HG02885 (cell line): Measurements from ENCODE around the gene DPH6.
"Not testable (repeated sequence)": the region's sequence is repeated elsewhere in the genome, so short reads cannot be mapped to it uniquely, and the experiment has no call there.

ENCODE experiments used
- ATAC-seq: cut with Tn5 transposase; IDR thresholded peaks from one replicate; pipeline ENCODE4 v1.9.1; 2021; ENCODE audit warnings: mild to moderate bottlenecking; ENCODE audit not compliant: unreplicated experiment, poor library complexity

The DPH6 gene

GRCh38 chr15:35442742-35443141 lies 103.2 kb downstream of the DPH6 start:
- no peak for ATAC-seq

- not testable (repeated sequence) for ATAC-seq
Observed at GRCh38 chr15:35441279-35441678, 104.7 kb downstream of the DPH6 start.

GRCh38 chr15:35440265-35440664 lies 105.7 kb downstream of the DPH6 start:
- no peak for ATAC-seq

DNA sequence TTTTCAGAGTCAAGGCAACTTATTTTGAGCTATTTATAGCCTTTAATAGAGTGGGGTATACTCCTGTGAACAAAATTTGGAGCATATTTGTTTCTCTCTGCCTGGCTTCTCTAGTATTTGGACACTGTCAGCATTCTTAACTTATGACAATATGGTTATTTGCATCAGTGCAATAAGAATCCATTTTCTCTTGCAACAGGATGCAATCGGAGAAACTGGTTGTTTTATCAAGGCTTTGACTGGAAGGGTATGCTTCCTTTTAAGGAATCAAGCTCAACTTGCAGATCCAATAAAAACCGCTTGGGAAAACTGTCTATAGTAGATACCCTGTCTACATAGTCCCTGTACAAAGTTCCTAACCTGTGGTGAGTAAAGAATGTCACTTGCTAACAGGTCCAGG lies 106.7 kb downstream of the DPH6 start:
- ATAC-seq: no peak

- ATAC-seq: no peak
Observed at GRCh38 chr15:35437157-35437556, 108.8 kb downstream of the DPH6 start.

GRCh38 chr15:35436422-35436821 lies 109.5 kb downstream of the DPH6 start:
- no peak for ATAC-seq

DNA sequence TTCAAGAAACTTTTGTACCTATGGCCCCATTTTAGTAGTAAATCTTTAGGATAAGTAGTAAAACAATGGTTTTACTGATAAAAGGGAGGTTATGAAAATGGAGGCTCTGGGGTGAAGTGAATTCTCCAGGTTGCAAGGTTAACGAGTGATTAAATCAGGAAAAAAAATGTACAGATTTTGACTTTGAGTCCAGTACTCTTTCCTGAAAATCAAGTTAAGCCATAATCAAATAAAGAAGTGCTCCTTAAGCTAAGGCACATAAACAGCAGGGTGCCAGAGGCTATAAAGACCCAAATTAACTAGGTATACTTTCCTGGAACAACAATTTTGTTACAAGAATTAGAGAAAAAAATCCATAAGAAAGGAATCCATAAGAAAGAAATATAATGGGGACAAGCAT lies 114.7 kb downstream of the DPH6 start:
- ATAC-seq: no peak

- no peak for ATAC-seq
Observed at GRCh38 chr15:35430301-35430700, 115.7 kb downstream of the DPH6 start.

DNA sequence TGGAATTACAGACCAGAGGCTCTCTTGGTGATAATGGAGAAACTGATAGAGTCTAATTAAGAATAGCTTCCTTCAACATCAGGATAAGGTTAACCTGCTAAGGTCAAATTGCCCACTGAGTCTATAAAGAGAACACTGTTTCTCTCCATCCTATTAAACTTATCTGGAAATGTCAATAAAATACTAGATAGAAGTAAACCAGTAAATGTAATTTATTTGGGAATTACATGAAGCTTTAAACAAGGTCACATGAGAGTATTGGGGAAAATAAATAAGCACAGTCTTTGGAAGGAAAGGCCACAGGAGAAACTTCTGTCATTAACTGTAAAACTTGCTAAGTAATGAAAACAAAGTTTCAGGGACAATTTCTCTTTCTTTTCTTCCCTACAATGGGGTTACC lies 118.5 kb downstream of the DPH6 start:
- no peak for ATAC-seq

DNA sequence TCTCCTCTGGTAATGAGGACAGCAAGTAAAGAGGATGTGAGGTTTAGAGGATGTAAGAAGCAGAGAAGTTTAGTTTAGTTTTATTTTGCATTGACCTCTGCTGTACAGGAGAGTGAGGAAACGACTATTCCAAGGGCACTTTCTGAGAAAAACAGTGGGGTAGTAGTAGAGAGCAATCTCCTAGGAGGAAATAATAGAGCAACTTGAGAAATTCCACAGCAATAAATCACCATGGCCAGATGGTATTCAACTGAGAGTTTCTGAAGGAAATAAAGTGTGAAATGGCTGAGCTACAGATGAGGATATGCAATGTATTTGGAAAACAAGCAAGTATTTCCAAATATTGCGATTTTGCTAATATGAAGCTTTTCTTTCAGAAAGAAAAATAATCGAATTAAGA lies 118.9 kb downstream of the DPH6 start:
- no peak for ATAC-seq

DNA sequence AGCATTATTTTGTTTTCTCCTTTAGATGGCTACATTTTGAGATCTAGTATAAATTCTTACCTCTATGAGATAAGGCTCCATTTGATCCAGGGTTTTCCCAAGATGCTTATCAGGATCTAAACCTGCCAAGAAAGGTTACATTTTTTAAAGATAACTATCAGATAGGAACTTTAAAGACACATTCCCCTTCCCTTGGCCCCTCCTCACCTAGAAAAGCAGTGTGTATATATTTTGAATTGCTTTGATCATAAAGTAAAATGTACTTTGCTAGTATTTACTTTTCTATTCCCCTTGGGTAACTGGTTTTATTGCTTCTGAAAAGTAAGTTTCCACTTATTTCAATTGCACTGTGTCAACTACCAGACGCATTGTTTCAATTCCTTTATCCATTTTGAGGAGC lies 135.2 kb downstream of the DPH6 start:
- no peak for ATAC-seq

- no peak for ATAC-seq
Observed at GRCh38 chr15:35399901-35400300, 146.1 kb downstream of the DPH6 start.

DNA sequence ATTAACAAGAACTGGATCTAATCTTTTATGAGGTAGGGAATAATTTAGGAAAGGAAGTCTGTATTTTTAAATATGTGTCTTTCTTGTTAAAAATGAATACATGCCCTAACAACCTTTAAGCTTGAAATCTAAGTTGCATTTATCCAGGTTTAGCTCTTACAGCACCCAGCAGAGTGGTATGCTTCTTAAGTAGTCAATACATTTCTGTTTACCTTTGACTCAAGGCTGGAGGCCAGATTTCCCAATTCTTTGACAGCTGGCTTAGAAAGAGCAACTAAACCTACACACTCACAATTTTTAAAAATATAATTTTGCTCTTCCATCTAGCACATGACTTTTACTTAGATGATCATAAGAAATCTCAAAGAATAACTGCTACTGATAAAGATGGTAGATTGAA lies 148.9 kb downstream of the DPH6 start:
- no peak for ATAC-seq

DNA sequence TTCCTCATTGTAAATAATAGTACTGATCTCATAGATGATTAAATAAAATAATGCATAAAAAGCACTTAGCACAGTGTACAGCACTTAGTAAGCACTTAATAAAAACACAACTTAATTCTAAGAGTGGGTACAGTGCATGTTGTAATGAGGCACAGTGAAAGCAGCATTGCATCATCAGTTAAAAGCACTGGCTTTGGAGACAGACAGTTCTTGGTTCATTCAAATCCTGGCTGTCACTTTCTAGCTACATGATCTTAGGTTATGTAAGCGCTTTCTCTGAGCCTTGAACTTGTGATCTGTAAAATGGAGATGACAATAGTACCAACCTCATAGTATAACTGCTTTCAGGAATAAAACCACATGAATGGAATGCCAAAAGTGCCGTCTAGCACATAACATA lies 151.5 kb downstream of the DPH6 start:
- ATAC-seq: no peak

DNA sequence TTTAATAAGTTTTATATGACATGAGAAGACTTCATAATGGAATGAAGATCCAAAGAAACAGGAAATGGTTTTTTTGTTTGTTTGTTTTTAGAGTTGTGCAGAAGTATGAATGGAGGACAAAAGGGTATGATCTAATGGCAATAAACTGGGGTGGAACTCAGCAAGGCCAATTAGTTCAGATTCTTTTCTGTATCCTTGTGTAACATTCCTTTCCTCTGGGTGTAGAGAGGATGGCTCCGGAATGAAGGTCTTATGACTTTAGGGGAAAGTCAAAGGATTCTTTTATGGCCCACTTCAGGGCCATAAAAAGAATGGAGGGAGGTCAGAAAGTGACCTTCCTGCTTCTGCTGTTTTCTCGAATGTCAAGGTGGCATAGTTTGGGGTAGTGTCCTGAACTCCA lies 152.6 kb downstream of the DPH6 start:
- no peak for ATAC-seq

DNA sequence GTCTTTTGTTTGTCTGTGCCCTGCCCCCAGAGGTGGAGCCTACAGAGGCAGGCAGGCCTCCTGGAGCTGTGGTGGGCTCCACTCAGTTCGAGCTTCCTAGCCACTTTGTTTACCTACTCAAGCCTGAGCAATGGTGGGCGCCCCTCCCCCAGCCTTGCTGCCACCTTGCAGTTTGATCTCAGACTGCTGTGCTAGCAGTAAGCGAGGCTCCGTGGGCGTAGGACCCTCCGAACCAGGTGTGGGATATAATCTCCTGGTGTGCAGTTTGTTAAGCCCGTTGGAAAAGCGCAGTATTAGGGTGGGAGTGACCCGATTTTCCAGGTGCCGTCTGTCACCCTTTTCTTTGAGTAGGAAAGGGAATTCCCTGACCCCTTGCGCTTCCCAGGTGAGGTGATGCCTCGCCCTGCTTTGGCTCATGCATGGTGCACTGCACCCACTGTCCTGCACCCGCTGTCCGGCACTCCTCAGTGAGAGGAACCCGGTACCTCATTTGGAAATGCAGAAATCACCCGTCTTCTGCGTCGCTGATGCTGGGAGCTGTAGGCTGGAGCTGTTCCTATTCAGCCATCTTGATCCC lies 154.5 kb downstream of the DPH6 start:
- ATAC-seq: not testable (repeated sequence)

DNA sequence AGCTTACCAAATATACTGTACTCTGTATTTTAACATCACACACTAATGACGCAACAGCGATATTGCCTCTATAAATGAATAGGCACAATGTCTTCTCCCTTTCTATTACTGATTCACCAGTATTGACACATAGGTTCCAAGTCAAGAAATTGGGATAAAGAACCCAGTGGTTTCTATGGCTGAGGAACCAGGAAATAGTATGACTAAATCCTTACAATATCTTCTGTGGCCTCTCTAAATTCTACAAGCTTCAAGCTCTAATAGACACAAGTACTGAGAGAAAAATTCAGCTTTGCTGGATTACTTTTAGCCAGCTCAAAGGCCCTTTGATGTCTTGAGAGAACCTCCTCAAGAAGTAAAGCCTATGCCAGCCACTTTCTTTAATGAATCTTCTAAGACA lies 162.5 kb downstream of the DPH6 start:
- no peak for ATAC-seq

- no peak for ATAC-seq
Observed at GRCh38 chr15:35381328-35381727, 164.6 kb downstream of the DPH6 start.

DNA sequence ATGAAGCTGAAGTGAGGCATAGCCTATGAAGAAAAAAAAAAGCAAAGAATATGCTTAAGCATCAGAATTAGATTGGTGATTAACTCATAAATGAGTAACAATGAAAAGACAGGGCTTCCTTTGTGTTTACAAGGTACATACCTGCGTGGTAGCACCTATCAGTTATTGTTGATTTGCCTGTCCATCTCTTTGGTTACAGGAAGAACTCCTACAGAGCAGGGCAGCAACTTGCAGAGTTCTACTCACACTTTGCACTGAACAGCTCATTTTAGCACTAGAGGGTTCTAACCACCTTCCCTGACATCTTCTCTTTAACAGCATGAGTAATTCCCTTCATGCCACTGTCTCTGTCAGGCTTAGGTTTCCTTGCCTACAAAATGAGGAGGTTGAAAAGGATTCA lies 166.0 kb downstream of the DPH6 start:
- no peak for ATAC-seq

GRCh38 chr15:35378454-35378853 lies 167.5 kb downstream of the DPH6 start:
- not testable (repeated sequence) for ATAC-seq

DNA sequence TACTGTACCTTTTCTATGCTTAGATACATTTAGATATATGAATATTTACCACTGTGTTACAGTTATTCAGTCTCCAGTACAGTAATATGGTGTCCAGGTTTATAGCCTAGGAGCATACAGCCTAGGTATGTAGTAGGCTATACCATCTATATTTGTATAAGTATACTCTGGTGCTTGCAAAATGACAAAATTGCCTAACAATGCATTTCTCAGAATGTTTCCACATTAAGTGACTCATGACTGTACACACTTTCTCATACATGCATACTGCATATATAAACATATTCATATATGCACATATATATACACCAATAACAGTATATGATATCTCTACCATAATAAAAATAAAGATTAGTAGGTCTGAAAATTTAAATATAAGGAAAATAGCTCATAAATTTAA lies 169.3 kb downstream of the DPH6 start:
- ATAC-seq: no peak

DNA sequence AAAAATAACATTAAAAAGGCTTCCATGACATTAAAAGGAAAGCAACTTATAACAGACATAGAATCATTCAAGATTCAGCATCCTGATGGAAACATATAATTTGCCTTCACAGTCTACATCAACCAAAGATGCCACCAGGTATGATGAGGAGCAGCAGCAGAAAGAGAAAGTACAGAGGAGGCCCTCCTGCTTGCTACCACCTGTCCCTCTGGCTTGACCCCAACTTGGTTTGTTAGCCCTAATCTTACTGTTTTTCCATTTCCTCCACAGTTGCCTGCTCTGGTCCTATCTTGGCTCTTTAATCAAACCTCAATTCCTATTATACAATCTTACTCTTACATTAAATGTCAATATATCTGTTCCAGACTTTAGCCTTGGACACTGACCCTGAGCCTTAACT lies 171.3 kb downstream of the DPH6 start:
- ATAC-seq: no peak
